Activated CD4-positive, CD25-positive, alpha-beta regulatory T cell treated with anti-CD3 and anti-CD28 coated beads, Interleukin-2, amount 50 U/mL, for 24 hours (primary cell): ENCODE data around the gene GGA3.
A peak's percentile ranks its signal among the peaks of the same experiment; 100 is the strongest.

ENCODE experiments used
- ATAC-seq, 2 donors: fragments of 150-1000 bp; cut with Tn5 transposase; one replicate each; pipeline ENCODE4 v1.10.0; 2021; ENCODE audit warnings: mild to moderate bottlenecking in 1 of 2, moderate library complexity in 1 of 2

The GGA3 gene

DNA sequence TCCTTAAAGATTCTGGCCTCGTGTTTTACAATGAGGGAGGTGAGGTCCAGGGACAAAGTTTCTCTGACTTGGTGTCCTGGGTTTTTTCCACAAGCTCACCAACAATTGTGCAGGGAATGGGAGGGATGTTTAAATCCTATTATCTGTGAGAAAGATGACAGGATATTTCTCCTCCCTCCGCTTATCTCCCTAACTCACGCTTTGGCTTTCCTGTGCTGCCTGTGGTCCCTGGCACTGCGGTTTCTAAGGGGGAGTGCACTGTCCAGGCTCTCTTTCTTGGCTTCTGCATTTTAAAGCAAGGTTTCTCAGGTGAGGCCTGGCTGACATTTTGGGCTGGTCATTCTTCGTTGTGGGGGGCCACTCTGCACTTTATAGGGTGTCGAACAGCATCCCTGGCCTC, 16.4 kb downstream of the GGA3 start:
- no peak for ATAC-seq

DNA sequence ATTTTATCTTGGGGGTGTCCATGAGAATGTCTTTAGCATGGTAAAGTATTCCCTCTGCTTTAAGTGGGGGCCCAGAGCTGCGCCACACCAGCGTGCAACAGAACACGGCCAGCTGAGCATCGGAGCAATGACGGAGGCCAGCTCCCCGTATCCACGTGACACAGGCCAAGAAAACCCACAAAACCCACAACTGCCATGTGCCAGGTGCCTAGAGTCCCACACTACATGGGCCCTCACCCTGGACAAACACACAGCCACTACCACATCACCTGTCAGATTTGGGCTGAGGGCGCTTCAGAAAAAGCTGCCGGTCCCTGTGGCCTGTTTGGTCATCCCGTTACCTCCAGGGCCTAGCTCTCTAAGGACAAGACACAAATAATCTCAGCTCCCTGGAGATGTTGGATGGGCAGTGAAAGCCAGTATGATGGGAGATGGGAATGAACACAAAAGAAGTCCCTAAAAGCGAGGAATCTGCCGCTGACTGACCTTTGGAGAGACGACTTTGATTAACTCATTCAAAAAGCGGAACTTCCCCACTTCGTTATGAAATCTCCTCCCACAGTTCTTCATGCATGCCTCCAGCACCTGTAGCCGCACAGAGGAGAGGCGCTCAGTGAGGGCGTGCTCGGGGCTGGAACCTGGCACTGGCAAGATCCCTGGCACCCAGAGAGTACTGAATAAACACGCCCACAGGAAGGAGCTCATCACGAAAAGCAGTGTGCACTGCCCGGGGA, 17.1 kb downstream of the GGA3 start:
- no peak for ATAC-seq

DNA sequence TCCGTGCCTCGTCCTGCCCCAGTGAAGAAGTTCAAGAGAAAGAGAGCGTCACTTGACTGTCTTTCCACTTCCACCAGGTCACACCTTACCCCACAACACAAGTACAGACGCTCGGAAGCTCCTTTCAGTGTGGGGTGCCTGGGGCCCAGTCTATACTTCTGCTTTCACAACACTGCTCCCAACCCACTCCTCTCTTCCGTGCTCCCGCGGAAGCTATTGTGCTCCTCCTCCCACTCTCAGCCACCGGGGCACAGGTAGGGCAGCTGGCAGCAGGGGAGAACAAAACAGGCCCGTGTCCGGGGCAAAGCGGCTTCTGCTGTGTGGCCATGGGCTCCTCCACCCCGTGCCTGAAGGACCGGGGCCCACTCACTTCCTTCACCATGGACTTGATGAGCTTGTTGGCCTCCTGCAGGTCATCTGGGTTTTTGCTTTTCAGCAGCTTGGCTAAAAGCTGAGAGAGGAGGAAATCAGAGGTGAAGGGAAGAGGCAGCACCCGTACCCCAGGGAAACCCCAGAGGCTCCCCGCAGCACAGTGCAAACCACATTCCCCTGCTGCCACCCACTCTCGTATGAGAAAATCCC, 18.9 kb downstream of the GGA3 start:
- peak; percentile 8 to 30 for ATAC-seq

DNA sequence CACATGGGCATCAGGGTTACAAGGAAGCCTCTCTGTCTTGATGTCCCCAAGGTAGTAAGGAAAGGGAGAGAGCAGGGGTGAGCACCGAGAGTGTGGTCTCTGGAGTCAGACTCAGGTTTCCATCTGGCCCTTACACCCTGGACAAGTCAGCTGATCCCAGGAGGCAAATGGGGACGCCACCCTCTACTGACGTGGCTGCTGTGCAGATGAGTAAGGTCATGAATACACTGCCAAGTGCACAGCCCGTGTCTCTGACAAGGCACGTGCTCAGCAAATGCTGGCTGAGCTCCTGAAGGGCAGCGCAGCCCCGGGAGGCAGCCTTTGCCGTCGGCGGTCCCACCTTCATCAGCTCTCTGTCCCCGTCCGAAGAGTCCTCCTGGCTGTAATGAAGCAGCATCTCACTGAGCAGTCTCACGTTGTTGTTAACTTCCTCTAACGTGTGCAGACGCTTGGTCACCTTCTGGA, 19.4 kb downstream of the GGA3 start:
- ATAC-seq = no peak

DNA sequence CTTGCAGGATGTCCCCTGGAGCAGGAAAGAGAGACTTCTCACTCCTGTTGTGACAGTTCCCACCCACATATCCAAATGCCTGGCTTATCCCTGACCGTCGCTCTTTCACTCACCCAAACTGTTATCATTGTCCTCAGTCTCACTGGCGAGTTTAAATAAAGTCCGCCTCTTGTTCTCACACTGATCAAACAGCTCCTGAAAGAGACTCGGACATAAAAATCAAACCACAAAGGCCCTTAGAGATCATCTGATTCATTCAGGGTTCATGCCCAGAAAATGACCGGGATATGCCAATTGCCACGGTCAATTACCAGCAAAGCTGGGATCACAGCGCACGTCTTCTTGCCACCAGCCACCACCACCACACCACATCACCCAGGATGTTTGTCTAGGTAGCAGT, 19.9 kb downstream of the GGA3 start:
- ATAC-seq = no peak

DNA sequence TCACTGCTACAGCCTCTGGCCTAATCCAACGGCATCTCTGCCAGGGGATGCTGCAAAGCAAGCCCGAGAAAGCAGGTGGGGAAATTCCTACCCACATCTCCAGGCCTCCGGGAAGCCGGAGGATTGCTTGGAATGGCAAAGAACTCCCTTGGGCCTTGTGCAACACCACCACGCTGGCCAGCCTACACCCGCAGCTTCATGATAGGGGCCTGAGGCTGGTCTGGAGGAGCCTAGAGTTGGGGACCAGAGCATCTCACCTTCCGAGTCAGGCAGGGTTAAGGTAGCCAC, 20.3 kb downstream of the GGA3 start:
- ATAC-seq = no peak

- peak in 1 of 2 donors; percentile 44 for ATAC-seq
These were observed 20.8 kb downstream of the GGA3 start for GRCh38 chr17:75240394-75241142.

DNA sequence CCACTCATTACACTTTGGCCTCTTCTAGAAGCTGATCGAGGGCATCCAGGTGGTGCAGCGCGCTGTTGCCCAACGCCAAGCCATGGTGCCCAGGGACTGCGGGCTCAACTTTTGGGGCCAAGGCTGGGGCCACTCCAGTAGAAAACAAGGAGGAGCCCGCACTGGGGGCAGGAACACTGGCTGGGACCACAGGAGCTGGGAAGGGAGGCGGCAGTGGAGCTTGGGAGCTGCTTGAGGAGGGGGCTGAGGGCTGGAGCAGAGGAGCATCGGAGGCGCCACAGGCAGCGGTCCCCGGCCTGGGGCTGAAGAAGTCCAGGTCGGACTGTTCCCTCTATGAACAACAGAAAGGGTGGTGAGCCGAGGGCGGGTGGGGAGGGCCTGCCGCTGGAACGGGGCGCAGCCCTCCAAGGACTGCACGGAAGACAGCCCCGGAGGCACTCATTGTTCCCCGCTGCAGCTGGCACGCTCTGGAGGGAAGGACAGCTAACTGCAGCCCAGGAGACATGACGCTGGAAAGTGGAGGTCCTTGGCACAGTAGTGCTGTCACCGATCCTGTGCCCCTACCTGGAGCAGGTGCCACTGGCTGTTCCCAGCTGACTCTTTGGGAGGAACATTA, 21.5 kb downstream of the GGA3 start:
- ATAC-seq = no peak

DNA sequence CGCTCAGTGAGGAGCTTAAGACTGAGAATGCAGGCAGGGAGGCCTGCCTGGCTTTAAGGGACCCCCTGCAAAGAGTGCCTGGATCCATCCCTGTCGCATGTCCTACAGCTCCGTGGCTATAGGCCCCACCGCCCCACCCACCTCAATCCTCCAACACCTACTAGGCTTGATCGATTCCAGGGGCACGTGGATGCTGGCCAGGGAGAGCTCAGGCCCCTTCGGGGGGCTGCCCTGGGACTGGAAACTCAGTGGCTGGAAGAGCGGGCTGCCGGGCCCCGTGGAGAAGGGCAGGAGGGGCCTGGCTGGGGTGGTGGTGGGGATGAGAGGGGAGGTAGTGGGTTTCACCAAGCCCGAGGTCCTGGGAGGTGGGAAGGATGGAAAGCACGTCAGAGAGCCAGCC, 22.2 kb downstream of the GGA3 start:
- ATAC-seq = no peak

GRCh38 chr17:75238684-75239191, 22.7 kb downstream of the GGA3 start:
- ATAC-seq = peak; percentile 71 to 84

- no peak for ATAC-seq
These were observed 23.3 kb downstream of the GGA3 start for GRCh38 chr17:75238020-75238580.

GRCh38 chr17:75237100-75238014, 24.0 kb downstream of the GGA3 start:
- ATAC-seq = no peak

DNA sequence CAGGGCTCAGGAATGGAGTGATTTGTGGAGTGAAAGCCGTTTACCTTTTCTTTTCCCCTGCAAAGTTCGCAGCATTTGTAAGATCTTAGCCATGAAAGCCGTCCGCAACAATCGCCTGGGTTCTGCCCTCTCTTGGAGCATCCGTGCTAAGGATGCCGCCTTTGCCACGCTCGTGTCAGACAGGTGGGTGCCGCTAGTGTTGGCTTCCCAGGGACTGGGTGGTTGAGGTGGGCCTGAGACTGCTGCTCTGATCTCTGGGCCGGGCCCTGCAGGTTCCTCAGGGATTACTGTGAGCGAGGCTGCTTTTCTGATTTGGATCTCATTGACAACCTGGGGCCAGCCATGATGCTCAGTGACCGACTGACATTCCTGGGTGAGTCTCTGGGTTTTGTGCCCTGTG, 28.6 kb downstream of the GGA3 start:
- no peak for ATAC-seq

- no peak for ATAC-seq
These were observed 29.5 kb downstream of the GGA3 start for GRCh38 chr17:75231741-75232464.

DNA sequence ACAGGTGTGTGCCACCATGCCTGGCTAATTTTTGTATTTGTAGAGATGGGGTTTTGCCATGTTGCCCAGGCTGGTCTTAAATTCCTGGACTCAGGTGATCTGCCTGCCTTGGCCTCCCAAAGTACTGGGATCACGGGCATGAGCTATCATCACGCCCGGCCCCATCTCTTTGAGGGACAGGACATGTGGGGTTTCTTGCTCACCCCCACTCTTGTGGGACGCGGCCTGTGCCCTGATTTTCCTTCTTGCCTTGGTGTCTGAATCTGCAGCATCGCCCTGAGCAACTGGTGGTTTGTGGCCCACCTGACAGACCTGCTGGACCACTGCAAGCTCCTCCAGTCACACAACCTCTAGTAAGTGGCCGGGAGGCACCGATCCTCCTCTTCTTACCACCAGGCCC, 30.3 kb downstream of the GGA3 start:
- ATAC-seq = no peak

DNA sequence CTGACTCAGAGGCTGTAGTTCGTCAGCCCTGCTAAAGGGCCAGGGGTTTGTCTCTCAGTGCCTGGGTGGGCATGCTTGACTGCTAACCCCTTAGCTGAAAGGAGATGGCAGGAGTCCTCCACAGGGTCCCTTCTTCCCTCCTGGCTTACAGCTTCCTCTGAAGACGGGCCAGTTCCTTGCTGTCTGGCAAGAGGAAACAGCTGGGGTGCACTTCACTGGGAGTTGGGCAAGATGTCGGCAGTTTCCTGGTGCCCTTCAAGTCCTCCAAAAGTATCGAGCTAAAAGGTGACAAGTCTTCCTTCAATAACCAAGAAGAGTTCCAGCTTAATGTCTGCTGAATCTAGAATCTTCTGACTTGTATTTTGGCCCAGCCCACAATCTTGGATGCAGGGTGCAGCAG, 32.6 kb downstream of the GGA3 start:
- ATAC-seq = no peak

DNA sequence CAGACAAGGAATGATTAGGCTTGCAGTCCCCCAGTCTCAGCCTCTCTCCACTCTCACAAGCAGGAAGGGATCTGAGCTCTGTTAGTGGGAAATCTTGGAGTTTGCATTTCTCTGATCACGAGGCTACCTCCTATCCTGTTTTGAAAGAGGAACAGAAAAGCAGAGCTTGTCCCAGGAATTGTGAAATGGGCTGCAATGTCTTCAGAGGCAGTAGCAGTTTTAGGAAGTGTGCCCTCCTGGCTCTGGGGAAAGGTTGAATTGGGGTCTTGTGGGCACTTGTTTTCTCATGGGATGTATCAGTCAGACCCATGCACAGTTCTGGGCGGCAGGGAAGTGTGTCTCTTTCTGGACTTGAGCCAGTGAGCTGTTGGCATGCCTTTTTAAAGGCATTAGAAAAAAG, 33.1 kb downstream of the GGA3 start:
- no peak for ATAC-seq

GRCh38 chr17:75227729-75228128, 33.7 kb downstream of the GGA3 start:
- ATAC-seq = no peak

- no peak for ATAC-seq
These were observed 36.4 kb downstream of the GGA3 start for GRCh38 chr17:75225016-75225415.

DNA sequence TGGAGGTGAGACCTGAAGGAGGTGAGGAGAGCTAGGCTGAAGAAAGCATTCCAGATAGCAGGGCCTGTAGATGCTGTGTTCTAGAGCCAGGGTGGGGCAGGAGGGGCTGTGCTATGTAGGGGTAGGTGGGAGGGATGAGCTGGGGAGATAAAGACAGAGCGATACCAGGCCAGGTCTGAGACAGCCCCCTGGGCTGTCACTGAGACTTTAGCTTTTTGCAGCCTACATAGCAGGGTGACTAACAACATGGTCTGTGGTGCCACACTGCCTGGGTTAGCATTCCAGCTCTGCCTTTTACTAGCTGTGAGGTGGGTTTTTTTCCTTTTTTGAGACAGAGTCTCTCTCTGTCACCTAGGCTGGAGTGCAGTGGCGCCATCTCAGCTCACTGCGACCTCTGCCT, 41.6 kb downstream of the GGA3 start:
- ATAC-seq = no peak

DNA sequence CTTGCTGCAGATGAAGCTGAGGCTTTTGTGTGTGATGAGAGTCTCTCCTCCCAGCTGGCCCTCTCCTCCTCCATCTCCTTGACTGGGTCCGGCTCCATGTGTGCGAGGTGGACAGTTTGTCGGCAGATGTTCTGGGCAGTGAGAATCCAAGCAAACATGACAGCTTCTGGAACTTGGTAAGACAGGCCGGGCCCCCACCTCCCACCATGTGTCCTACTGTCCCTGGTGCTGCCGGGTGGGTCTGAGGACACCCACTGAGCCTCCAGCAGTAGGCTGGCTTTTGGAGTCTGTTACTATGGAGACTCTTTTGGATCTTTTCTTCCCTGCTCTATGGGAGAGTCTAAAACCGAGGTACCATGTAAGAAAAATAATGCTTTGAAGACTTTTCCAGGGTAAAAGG, 43.3 kb downstream of the GGA3 start:
- ATAC-seq = no peak
